Fibroblast of lung (primary cell): ENCODE measurements around the gene CAMKK1. TPM values are rescaled to one million over a fixed set of nuclear protein-coding genes. Genes with fewer than 3 reads are reported as not detected.

Source experiments
- DNase-seq, 2 donors: peaks; one replicate each; pipeline versions ENCODE4 v3.0.0 to v3.0.0-alpha.2; 2010; ENCODE audit warnings: low read depth in 2 of 2
- H2AFZ ChIP-seq: 2 replicates; pipeline ENCODE4 v1.5.1; 2012; ENCODE audit warnings: low read length, control low read depth, inconsistent platforms
- H3K27ac ChIP-seq: 2 replicates; pipeline ENCODE4 v1.5.1; 2011; ENCODE audit warnings: low read length, control low read depth; ENCODE audit not compliant: insufficient read depth
- H3K27me3 ChIP-seq: 2 replicates; pipeline ENCODE4 v1.5.1; 2011; ENCODE audit warnings: mild to moderate bottlenecking, low read length; ENCODE audit not compliant: control insufficient read depth, insufficient read depth
- H3K36me3 ChIP-seq: 2 replicates; pipeline ENCODE4 v1.5.1; 2011; ENCODE audit warnings: low read length; ENCODE audit not compliant: control insufficient read depth, insufficient read depth
- H3K4me1 ChIP-seq: 2 replicates; pipeline ENCODE4 v1.5.1; 2011; ENCODE audit warnings: low read length; ENCODE audit not compliant: control insufficient read depth, insufficient read depth; ENCODE audit errors: extremely low read depth
- H3K4me2 ChIP-seq: 2 replicates; pipeline ENCODE4 v1.5.1; 2011; ENCODE audit warnings: low read length, control low read depth; ENCODE audit not compliant: insufficient read depth; ENCODE audit errors: extremely low read depth
- H3K4me3 ChIP-seq, 4 experiments: fragments of 200-600 bp in 1 of 4; sonication (generic) in 1 of 4; replicated peaks in 1 of 4; 2 replicates each; pipeline ENCODE4 v1.5.1; 2011 to 2016; ENCODE audit warnings: low read length in 4 of 4, low read depth in 3 of 4, mild to moderate bottlenecking in 3 of 4, control low read depth in 2 of 4, inconsistent platforms in 1 of 4, mixed read lengths in 1 of 4; ENCODE audit not compliant: insufficient read depth in 1 of 4; ENCODE audit errors: control extremely low read depth in 1 of 4
- H3K79me2 ChIP-seq: 2 replicates; pipeline ENCODE4 v1.5.1; 2012; ENCODE audit warnings: mild to moderate bottlenecking, low read length, inconsistent platforms; ENCODE audit not compliant: control insufficient read depth, insufficient read depth
- H3K9ac ChIP-seq: 2 replicates; pipeline ENCODE4 v1.5.1; 2011; ENCODE audit warnings: mild to moderate bottlenecking, low read length, control low read depth; ENCODE audit not compliant: insufficient read depth
- H3K9me3 ChIP-seq: 2 replicates; pipeline ENCODE4 v1.5.1; 2012; ENCODE audit warnings: low read depth, low read length; ENCODE audit not compliant: control insufficient read depth, insufficient read depth
- H4K20me1 ChIP-seq: 2 replicates; pipeline ENCODE4 v1.5.1; 2011; ENCODE audit warnings: low read length; ENCODE audit not compliant: control insufficient read depth, insufficient read depth; ENCODE audit errors: extremely low read depth
- EZH2 ChIP-seq: IDR thresholded peaks from 2 replicates; pipeline ENCODE4 v1.5.1; 2012; ENCODE audit warnings: low read length, control low read depth, mild to moderate bottlenecking; ENCODE audit errors: missing control alignments
- polyA plus RNA-seq, 2 donors: library from polyadenylated mRNA; depleted of rRNA in 1 of 2; stranded (reverse) in 1 of 2; unstranded in 1 of 2; fragments of >200 nt; gene quantifications; 2 replicates each; pipeline ENCODE4 v1.2.1, GENCODE V29; 2011 to 2012; ENCODE audit warnings: missing spikeins in 1 of 2
- total RNA-seq: library from RNA; depleted of rRNA; stranded (reverse); fragments of >200 nt; gene quantifications from 2 replicates; pipeline ENCODE4 v1.2.1, GENCODE V29; 2014
- TF ChIP-seq, protein P1 (sequence below), 2 donors: IDR thresholded peaks in 1 of 2; conservative IDR thresholded peaks in 1 of 2; 1 replicate in 1 of 2; 2 replicates in 1 of 2; pipeline ENCODE4 v1.5.1; 2011 to 2012; ENCODE audit warnings: low read length in 2 of 2, control low read depth in 1 of 2, inconsistent platforms in 1 of 2, low read depth in 1 of 2, mild to moderate bottlenecking in 1 of 2

The CAMKK1 gene
- total and polyA plus RNA-seq, 2 donors (not counting 1 experiment from before 2014, with no cell fraction given): 0.41 to 2.5 TPM

DNA sequence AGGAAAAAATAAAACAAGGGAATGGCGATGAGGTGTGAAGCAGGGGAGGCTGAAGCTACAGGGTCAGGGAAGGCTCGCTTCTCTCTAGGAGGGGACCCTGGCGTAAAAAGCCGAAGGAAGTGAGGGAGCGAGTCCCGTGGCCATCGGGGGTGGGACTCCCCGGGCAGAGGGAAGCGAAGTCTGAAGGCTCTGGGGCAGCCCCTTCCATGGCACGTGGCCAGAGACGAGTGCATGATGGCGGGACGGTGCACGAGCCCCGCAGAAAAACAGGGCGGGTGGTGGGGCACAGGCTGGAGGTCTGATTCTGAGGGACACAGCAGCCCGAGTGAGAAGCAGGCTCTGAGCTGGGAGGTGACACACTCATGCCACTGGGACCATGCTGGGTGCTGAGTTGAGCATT is 25.7 kb downstream of the CAMKK1 start:
- Histone ChIP-seq H3K4me1 (peaks cover 2% of the 10 kb centered on the region), H3K27me3 (no peaks in the 10 kb centered on the region), H3K4me2 (no peak overlapping the region), H4K20me1 (no peaks in the 10 kb centered on the region), H2AFZ (no peak overlapping the region), H3K4me3 (no peak overlapping the region), H3K27ac (no peak overlapping the region), H3K9me3 (no peaks in the 10 kb centered on the region), H3K9ac (no peak overlapping the region), H3K79me2 (no peaks in the 10 kb centered on the region), H3K36me3 (no peaks in the 10 kb centered on the region)
- DNase-seq: no peak
- no peak for TF ChIP-seq EZH2
- TF ChIP-seq, protein P1, sequence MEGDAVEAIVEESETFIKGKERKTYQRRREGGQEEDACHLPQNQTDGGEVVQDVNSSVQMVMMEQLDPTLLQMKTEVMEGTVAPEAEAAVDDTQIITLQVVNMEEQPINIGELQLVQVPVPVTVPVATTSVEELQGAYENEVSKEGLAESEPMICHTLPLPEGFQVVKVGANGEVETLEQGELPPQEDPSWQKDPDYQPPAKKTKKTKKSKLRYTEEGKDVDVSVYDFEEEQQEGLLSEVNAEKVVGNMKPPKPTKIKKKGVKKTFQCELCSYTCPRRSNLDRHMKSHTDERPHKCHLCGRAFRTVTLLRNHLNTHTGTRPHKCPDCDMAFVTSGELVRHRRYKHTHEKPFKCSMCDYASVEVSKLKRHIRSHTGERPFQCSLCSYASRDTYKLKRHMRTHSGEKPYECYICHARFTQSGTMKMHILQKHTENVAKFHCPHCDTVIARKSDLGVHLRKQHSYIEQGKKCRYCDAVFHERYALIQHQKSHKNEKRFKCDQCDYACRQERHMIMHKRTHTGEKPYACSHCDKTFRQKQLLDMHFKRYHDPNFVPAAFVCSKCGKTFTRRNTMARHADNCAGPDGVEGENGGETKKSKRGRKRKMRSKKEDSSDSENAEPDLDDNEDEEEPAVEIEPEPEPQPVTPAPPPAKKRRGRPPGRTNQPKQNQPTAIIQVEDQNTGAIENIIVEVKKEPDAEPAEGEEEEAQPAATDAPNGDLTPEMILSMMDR (conservative IDR thresholded peaks at IDR 0.05 in 1 of 2, IDR thresholded peaks at IDR 0.05 in 1 of 2; ENCODE audit: low read depth in 1 of 2, low read length in 2 of 2): no peak

DNA sequence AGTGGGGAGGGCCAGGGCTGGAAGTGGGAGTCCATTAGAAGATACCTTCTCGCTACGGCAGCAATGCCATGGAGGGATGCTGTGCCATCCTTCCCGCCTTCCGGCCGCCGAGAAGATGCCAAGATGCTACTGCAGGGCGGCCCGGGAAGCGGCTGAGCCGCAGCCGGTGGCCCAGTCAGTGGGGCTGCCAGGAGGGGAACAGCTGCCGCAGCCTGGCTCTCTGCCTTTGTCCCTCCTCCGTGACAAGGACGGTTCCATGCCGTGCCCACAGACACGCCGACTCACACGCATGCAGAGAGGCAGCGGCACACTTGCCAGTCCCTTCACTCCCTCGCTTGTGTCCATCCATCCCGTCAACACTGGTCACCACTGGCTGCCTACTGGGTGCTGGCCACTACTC is 26.6 kb downstream of the CAMKK1 start:
- peaks cover 2% of the 10 kb centered on the region for H3K4me1 ChIP-seq
- no peak overlapping the region for H3K4me2 ChIP-seq
- no peak overlapping the region for H3K4me3 ChIP-seq
- H3K27ac ChIP-seq: no peak overlapping the region
- no peak for TF ChIP-seq EZH2
- TF ChIP-seq, protein P1 (conservative IDR thresholded peaks at IDR 0.05 in 1 of 2, IDR thresholded peaks at IDR 0.05 in 1 of 2; ENCODE audit: low read depth in 1 of 2, low read length in 2 of 2): no peak
- H4K20me1 ChIP-seq: no peaks in the 10 kb centered on the region
- H3K36me3 ChIP-seq: no peaks in the 10 kb centered on the region
- H3K9ac ChIP-seq: no peak overlapping the region
- H3K79me2 ChIP-seq: no peaks in the 10 kb centered on the region
- no peaks in the 10 kb centered on the region for H3K27me3 ChIP-seq
- no peaks in the 10 kb centered on the region for H3K9me3 ChIP-seq
- DNase-seq: no peak
- no peak overlapping the region for H2AFZ ChIP-seq

DNA sequence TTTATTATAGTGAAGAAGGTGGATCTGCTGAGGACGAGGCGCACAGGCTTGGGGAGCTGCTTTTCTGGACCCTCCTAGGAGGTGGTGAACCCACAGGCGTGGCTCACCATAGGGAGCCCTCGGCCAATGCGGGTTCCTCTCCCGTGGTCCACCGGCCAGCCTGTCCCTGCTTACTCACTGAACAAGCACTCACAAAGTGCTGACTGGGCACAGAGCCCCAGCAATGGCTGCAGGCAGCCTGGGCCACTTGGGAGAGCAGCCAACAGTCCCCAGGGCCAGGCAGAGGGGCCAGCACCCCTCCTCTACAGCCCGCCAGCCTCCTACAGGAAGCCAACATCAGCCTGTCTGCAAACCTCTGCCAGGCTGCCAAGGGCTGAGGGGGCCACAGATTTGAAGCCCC is 27.7 kb downstream of the CAMKK1 start:
- TF ChIP-seq EZH2: no peak
- TF ChIP-seq, protein P1 (conservative IDR thresholded peaks at IDR 0.05 in 1 of 2, IDR thresholded peaks at IDR 0.05 in 1 of 2; ENCODE audit: low read depth in 1 of 2, low read length in 2 of 2): no peak
- peak in 1 of 2 donors; percentile 81 for DNase-seq
- no peak overlapping the region for H3K27ac ChIP-seq
- H3K4me3 ChIP-seq: no peak overlapping the region
- no peaks in the 10 kb centered on the region for H3K79me2 ChIP-seq
- H3K9me3 ChIP-seq: no peaks in the 10 kb centered on the region
- H3K4me2 ChIP-seq: peak overlapping the region; percentile 35
- H4K20me1 ChIP-seq: no peaks in the 10 kb centered on the region
- H3K36me3 ChIP-seq: no peaks in the 10 kb centered on the region
- peaks cover 2% of the 10 kb centered on the region for H3K4me1 ChIP-seq
- no peak overlapping the region for H3K9ac ChIP-seq
- no peaks in the 10 kb centered on the region for H3K27me3 ChIP-seq
- no peak overlapping the region for H2AFZ ChIP-seq
